Activated T-helper 1 cell treated with anti-CD3 and anti-CD28 coated beads, Interleukin-12 subunit alpha, Interleukin-12 subunit beta, Interleukin-2, Interleukin-4 antibody, amounts not matched to agents 30 ng/mL and 10 ng/mL and 1 ng/mL, durations not matched to agents 14 hours and 24 hours and 36 hours (primary cell): ENCODE data around the gene EFCAB5. TPM values are rescaled to one million over a fixed set of nuclear protein-coding genes. Genes with fewer than 3 reads are reported as not detected.
"Not testable (repeated sequence)": the region's sequence is repeated elsewhere in the genome, so short reads cannot be mapped to it uniquely, and the experiment has no call there.

Experiments used
- DNase-seq: peaks from one replicate; pipeline ENCODE4 v3.0.0; 2021; ENCODE audit warnings: low spot score
- H3K27ac Mint-ChIP-seq: one replicate; pipeline ENCODE4 v1.8.0; 2021; ENCODE audit warnings: mild to moderate bottlenecking, mixed read lengths
- H3K27me3 Mint-ChIP-seq: one replicate; pipeline ENCODE4 v1.8.0; 2022; ENCODE audit warnings: mild to moderate bottlenecking, moderate library complexity, mixed read lengths; ENCODE audit not compliant: insufficient read depth
- H3K36me3 Mint-ChIP-seq: one replicate; pipeline ENCODE4 v1.8.0; 2021; ENCODE audit warnings: low read depth, mixed read lengths
- H3K4me1 Mint-ChIP-seq: one replicate; pipeline ENCODE4 v1.8.0; 2021; ENCODE audit warnings: low read depth, mixed read lengths
- H3K4me3 Mint-ChIP-seq: one replicate; pipeline ENCODE4 v1.8.0; 2021; ENCODE audit warnings: mild to moderate bottlenecking, moderate library complexity, mixed read lengths
- H3K9me3 Mint-ChIP-seq: one replicate; pipeline ENCODE4 v1.8.0; 2021; ENCODE audit warnings: mixed read lengths
- intact Hi-C: fragments of 100-400 bp; cut with micrococcal nuclease; formaldehyde crosslinking; loops from one replicate; pipeline ENCODE4 v1.15.1; 2024
- total RNA-seq: library from RNA; stranded (reverse); gene quantifications from 2 replicates; pipeline ENCODE4 v1.2.3, GENCODE V29; 2022

EFCAB5 gene
- total RNA-seq, 1 donor from 2014 or later = 0.60 TPM

- Mint-ChIP-seq H3K36me3 (no peaks in the 10 kb centered on the region), H3K4me1 (peaks cover 9% of the 10 kb centered on the region), H3K4me3 (no peak overlapping the region), H3K27me3 (peaks cover 35% of the 10 kb centered on the region), H3K9me3 (no peaks in the 10 kb centered on the region), H3K27ac (no peak overlapping the region)
- intact Hi-C loops = loop anchor here (10.0 kb wide), 1 partner anchor 461 kb away; no protein-coding TSS in a partner anchor
- DNase-seq = no peak
Observed at GRCh38 chr17:30095507-30096244, 154.2 kb downstream of the EFCAB5 start.

- H3K4me3 Mint-ChIP-seq = no peak overlapping the region
- no peak for DNase-seq
- peaks cover 14% of the 10 kb centered on the region for H3K27me3 Mint-ChIP-seq
- H3K4me1 Mint-ChIP-seq = peaks cover 6% of the 10 kb centered on the region
- no peaks in the 10 kb centered on the region for H3K36me3 Mint-ChIP-seq
- H3K9me3 Mint-ChIP-seq = no peaks in the 10 kb centered on the region
- no peak overlapping the region for H3K27ac Mint-ChIP-seq
- intact Hi-C loops = no loop called here
Observed at GRCh38 chr17:30101686-30102390, 160.4 kb downstream of the EFCAB5 start.

- Mint-ChIP-seq H3K4me1 (peaks cover 6% of the 10 kb centered on the region), H3K36me3 (no peaks in the 10 kb centered on the region), H3K27me3 (peaks cover 13% of the 10 kb centered on the region), H3K9me3 (no peaks in the 10 kb centered on the region), H3K4me3 (no peak overlapping the region), H3K27ac (no peak overlapping the region)
- intact Hi-C loops = loop anchor here (1.0 to 2.0 kb wide), 4 partner anchors 12 to 615 kb away; partner anchors contain the start of gene NSRP1
- DNase-seq = no peak
Observed at GRCh38 chr17:30103921-30104320, 162.5 kb downstream of the EFCAB5 start.

- H3K4me3 Mint-ChIP-seq = peak overlapping the region; percentile 82
- H3K36me3 Mint-ChIP-seq = no peaks in the 10 kb centered on the region
- H3K27me3 Mint-ChIP-seq = peaks cover 17% of the 10 kb centered on the region
- H3K27ac Mint-ChIP-seq = no peak overlapping the region
- peaks cover 6% of the 10 kb centered on the region for H3K4me1 Mint-ChIP-seq
- H3K9me3 Mint-ChIP-seq = no peaks in the 10 kb centered on the region
- peak; percentile 58 for DNase-seq
- intact Hi-C loops = loop anchor here (1.0 to 2.0 kb wide), 4 partner anchors 12 to 615 kb away; partner anchors contain the start of gene NSRP1
Observed at GRCh38 chr17:30104575-30105339, 163.3 kb downstream of the EFCAB5 start.

- no peak for DNase-seq
- no peaks in the 10 kb centered on the region for H3K9me3 Mint-ChIP-seq
- peaks cover 36% of the 10 kb centered on the region for H3K4me1 Mint-ChIP-seq
- peaks cover 7% of the 10 kb centered on the region for H3K36me3 Mint-ChIP-seq
- no peak overlapping the region for H3K4me3 Mint-ChIP-seq
- H3K27ac Mint-ChIP-seq = peak overlapping the region; percentile 21
- H3K27me3 Mint-ChIP-seq = peaks cover 10% of the 10 kb centered on the region
- intact Hi-C loops = loop anchor here (1.0 to 10.0 kb wide), 3 partner anchors 251 to 712 kb away; partner anchors contain the start of gene CRLF3
Observed at GRCh38 chr17:30112794-30113193, 171.4 kb downstream of the EFCAB5 start.

GRCh38 chr17:30113213-30113612 is 171.8 kb downstream of the EFCAB5 start:
- intact Hi-C loops = loop anchor here (1.0 to 10.0 kb wide), 3 partner anchors 250 to 712 kb away; partner anchors contain the start of gene CRLF3
- Mint-ChIP-seq H3K4me1 (peaks cover 40% of the 10 kb centered on the region), H3K9me3 (no peaks in the 10 kb centered on the region), H3K36me3 (peaks cover 7% of the 10 kb centered on the region), H3K4me3 (no peak overlapping the region), H3K27ac (peak overlapping the region; percentile 21), H3K27me3 (peaks cover 10% of the 10 kb centered on the region)
- no peak for DNase-seq

- intact Hi-C loops = loop anchor here (1.0 to 10.0 kb wide), 10 partner anchors 12 to 708 kb away; partner anchors contain the start of genes BLMH, CRLF3, GOSR1 and SLC6A4
- H3K9me3 Mint-ChIP-seq = no peaks in the 10 kb centered on the region
- peak overlapping the region; percentile 100 for H3K4me3 Mint-ChIP-seq
- H3K27ac Mint-ChIP-seq = peak overlapping the region; percentile 99
- peaks cover 23% of the 10 kb centered on the region for H3K36me3 Mint-ChIP-seq
- no peaks in the 10 kb centered on the region for H3K27me3 Mint-ChIP-seq
- no peak for DNase-seq
- peaks cover 63% of the 10 kb centered on the region for H3K4me1 Mint-ChIP-seq
Observed at GRCh38 chr17:30116345-30116660, 174.9 kb downstream of the EFCAB5 start.

GRCh38 chr17:30116661-30117551 is 175.5 kb downstream of the EFCAB5 start, which contains the start of gene NSRP1:
Gene NSRP1, plus strand, starts transcription at chr17:30116816. Its CDS starts 28 bp downstream, at chr17:30116844.
- peak; percentile 92 for DNase-seq
- Mint-ChIP-seq H3K4me1 (peaks cover 69% of the 10 kb centered on the region), H3K36me3 (peaks cover 25% of the 10 kb centered on the region), H3K9me3 (no peaks in the 10 kb centered on the region), H3K27me3 (no peaks in the 10 kb centered on the region), H3K4me3 (peak within 1 kb of the TSS; percentile 100), H3K27ac (peak within 1 kb of the TSS; percentile 99)
- intact Hi-C loops = loop anchor here (1.0 to 10.0 kb wide), 10 partner anchors 13 to 708 kb away; partner anchors contain the start of genes BLMH, CRLF3, GOSR1 and SLC6A4

GRCh38 chr17:30117675-30118081 is 176.2 kb downstream of the EFCAB5 start:
- H3K27me3 Mint-ChIP-seq = no peaks in the 10 kb centered on the region
- DNase-seq = no peak
- H3K36me3 Mint-ChIP-seq = peaks cover 29% of the 10 kb centered on the region
- H3K4me3 Mint-ChIP-seq = peak overlapping the region; percentile 100
- peak overlapping the region; percentile 99 for H3K27ac Mint-ChIP-seq
- peaks cover 67% of the 10 kb centered on the region for H3K4me1 Mint-ChIP-seq
- intact Hi-C loops = loop anchor here (2.0 to 10.0 kb wide), 7 partner anchors 120 to 707 kb away; partner anchors contain the start of genes BLMH, CRLF3, GOSR1 and SLC6A4
- no peaks in the 10 kb centered on the region for H3K9me3 Mint-ChIP-seq

- peak overlapping the region; percentile 100 for H3K4me3 Mint-ChIP-seq
- not testable (repeated sequence) for H3K27me3 Mint-ChIP-seq, DNase-seq, H3K9me3 Mint-ChIP-seq, H3K27ac Mint-ChIP-seq
- peaks cover 57% of the 10 kb centered on the region for H3K4me1 Mint-ChIP-seq
- peaks cover 30% of the 10 kb centered on the region for H3K36me3 Mint-ChIP-seq
- intact Hi-C loops = loop anchor here (5.0 to 10.0 kb wide), 3 partner anchors 119 to 706 kb away; partner anchors contain the start of genes CRLF3 and SLC6A4
Observed at GRCh38 chr17:30118635-30119034, 177.2 kb downstream of the EFCAB5 start.

GRCh38 chr17:30124273-30124796 is 182.9 kb downstream of the EFCAB5 start:
- Mint-ChIP-seq H3K4me3 (no peak overlapping the region), H3K27me3 (no peaks in the 10 kb centered on the region), H3K4me1 (peaks cover 33% of the 10 kb centered on the region), H3K9me3 (no peaks in the 10 kb centered on the region), H3K36me3 (peaks cover 19% of the 10 kb centered on the region), H3K27ac (no peak overlapping the region)
- intact Hi-C loops = loop anchor here (2.0 kb wide), 1 partner anchor 352 kb away; the partner anchor contains the start of gene GOSR1
- no peak for DNase-seq
